ENCODE results near the gene CTH.
"Not testable (repeated sequence)": the region's sequence is repeated elsewhere in the genome, so short reads cannot be mapped to it uniquely, and the experiment has no call there.

The CTH gene

DNA sequence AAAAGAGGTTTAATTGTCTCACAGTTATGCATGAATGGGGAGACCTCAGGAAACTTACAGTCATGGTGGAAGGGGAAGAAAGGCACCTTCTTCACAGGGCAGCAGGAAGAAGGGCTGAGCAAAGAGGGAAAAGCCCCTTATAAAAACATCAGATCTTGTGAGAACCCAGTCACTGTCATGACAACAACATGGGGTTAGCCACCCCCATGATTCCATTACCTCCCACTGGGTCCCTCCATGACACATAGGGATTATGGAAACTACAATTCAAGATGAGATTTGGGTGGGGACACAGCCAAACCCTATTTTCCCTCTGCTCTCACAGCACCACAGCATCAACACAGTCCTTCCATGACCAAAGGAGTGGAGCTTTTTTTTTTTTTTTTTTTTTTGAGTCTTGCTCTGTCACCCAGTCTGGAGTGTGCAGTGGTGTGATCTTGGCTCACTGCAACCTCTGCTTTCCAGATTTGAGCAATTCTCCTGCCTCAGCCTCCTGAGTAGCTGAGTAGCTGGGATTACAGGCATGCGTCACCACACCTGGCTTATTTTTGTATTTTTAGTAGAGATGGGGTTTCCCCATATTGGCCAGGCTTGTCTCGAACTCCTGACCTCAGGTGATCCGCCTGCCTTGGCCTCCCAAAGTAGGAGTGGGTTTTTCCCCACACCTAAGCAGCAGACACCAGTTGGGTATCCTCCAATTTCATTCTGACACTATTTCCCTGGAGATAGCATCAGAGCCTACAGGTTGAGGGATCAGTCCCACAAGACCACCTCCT lies 41.3 kb downstream of the CTH start:
- DNase-seq (ENCODE audit: low spot score); FAIRE-seq: not testable (repeated sequence)

DNA sequence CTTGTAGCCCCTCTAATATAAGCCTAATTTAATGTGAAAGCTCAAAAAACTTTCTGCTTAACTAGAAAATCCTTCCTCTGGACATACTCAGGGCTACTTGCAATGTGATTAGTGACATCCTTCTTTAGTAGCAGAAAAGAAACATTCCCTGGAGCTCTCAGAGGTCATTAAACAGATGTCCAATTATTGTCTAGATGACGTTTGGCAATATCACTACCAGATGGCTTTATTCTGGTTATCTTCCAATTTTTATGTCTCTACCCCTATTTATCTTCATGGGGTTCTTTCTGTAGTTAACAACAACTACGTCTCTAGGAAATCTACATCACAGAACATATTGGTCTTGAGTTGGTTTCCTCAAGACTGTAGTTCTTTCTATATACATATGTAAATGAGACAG lies 44.2 kb downstream of the CTH start:
- FAIRE-seq (no peak), DNase-seq (ENCODE audit: low spot score) (no peak)

- FAIRE-seq (no peak), DNase-seq (ENCODE audit: low spot score) (no peak)
Measured at GRCh38 chr1:70458131-70458530, 47.1 kb downstream of the CTH start.

- peak; percentile 82 for FAIRE-seq
Measured at GRCh38 chr1:70459496-70460225, 48.6 kb downstream of the CTH start.

DNA sequence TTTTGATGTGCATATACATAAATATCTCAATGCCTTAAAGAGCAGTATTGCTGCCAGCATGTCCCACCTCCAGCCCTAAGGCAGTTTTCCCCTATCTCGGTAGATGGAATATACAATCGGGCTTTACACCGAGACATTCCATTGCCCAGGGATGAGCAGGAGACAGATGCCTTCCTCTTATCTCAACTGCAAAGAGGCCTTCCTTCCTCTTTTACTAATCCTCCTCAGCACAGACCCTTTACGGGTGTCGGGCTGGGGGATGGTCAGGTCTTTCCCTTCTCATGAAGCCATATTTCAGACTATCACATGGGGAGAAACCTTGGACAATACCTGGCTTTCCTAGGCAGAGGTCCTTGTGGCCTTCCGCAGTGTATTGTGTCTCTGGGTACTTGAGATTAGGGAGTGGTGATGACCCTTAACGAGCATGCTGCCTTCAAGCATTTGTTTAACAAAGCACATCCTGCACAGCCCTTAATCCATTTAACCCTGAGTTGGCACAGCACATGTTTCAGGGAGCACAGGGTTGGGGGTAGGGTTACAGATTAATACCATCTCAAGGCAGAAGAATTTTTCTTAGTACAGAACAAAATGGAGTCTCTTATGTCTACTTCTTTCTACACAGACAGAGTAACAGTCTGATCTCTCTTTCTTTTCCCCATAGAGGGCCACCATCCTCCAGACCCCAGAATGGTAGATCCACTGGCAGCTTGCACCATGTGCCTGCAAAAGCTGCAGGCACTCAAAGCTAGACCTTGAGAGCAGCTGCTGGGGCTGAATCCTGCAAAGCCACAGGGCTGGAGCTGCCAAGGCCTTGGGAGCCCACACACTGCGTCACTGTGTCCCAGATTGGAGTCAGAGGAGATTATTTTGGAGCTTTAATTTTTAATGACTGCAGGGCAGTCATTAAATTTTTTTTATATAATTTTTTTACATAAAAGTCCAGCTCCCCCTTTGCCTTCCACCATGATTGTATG lies 50.0 kb downstream of the CTH start:
- not testable (repeated sequence) for FAIRE-seq; DNase-seq (ENCODE audit: low spot score)

More at GRCh38 chr1:70459496-70460225, 48.6 kb downstream of the CTH start:
- peak; percentile 72 for DNase-seq (ENCODE audit: low spot score)

GRCh38 chr1:70462611-70463010 lies 51.5 kb downstream of the CTH start:
- DNase-seq (ENCODE audit: low spot score) (no peak), FAIRE-seq (no peak)

DNA sequence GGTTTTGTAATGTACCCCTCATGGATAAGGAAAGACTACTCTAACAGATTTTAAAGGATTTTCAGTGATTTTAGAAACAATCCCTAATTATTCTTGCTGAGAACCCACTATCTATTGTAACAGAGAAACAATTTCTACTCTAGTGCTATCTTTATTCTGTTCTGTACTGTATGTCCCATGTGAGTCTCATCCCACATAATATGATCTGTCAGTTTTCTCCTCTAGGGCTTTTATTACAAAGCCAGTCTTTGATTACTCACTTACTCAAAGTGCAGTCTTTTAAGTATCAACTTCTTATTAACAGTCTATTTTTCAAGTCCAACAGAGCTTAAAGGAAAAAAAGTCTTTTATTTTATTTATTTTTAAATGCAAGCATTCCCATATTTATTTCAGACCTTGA lies 54.8 kb downstream of the CTH start:
- DNase-seq (ENCODE audit: low spot score), result no peak
- FAIRE-seq, result no peak

- DNase-seq (ENCODE audit: low spot score) (no peak), FAIRE-seq (no peak)
Measured at GRCh38 chr1:70467531-70467930, 56.5 kb downstream of the CTH start.

DNA sequence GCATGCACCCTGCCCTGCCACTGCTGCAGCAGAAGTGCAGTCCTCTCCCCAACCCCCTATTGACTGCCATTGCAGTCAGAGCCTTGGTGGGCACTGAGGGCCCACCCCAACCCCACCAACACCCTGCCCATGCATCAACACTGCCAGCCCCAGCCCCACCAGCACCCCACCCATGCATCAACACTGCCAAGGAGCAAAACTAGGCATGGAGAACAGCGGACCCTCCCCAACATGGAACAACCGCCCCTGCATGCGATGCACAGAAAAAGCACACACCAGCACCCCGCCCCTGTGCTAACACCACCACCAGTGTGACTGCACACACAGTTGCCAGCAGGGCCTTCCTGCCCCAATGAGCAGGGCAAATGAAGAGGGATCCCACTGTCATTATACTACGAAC lies 57.1 kb downstream of the CTH start:
- DNase-seq (ENCODE audit: low spot score) (no peak), FAIRE-seq (no peak)

- FAIRE-seq; DNase-seq (ENCODE audit: low spot score): not testable (repeated sequence)
Measured at GRCh38 chr1:70469184-70469583, 58.1 kb downstream of the CTH start.

DNA sequence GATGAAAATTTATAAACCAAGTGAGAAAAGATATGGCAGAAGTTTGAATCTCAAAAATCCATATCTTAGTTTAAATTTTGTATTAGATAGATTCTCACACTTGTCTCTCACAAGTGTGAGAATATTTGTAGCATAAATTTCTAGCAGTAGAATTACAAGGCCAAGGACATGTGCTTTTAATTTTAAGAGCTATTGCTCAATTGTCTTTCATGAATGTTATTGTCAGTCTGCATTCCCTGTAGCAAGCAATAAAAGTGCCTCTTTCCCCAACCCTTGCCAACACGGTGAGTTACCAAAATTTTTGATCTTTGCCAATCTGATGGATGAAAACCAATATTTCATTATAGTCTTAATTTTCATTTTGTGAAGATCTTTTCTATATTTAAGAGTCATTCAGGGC lies 64.0 kb downstream of the CTH start:
- DNase-seq (ENCODE audit: low spot score), result no peak
- no peak for FAIRE-seq

GRCh38 chr1:70477090-70477489 lies 66.0 kb downstream of the CTH start:
- DNase-seq (ENCODE audit: low spot score) (no peak), FAIRE-seq (no peak)

GRCh38 chr1:70477905-70478304 lies 66.8 kb downstream of the CTH start:
- not testable (repeated sequence) for DNase-seq (ENCODE audit: low spot score); FAIRE-seq

DNA sequence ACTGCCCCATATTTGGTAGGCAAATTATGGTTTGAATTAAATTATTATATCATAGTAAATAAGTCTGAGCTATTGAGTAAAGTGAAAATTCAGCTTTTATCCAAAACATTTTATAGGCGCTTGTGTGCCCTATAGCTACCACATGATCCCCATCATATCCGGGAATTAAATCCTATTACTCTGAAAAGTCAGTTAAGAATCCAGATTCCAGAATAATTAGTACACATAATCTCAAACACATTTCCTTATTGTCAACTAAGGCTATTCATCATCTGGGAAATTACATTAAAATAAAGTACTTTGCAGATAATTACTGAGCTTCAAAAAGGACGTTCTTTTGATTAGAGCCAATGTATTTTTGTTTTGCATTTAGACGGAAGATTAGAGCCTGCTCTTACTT lies 72.3 kb downstream of the CTH start:
- no peak for DNase-seq (ENCODE audit: low spot score)
- no peak for FAIRE-seq

DNA sequence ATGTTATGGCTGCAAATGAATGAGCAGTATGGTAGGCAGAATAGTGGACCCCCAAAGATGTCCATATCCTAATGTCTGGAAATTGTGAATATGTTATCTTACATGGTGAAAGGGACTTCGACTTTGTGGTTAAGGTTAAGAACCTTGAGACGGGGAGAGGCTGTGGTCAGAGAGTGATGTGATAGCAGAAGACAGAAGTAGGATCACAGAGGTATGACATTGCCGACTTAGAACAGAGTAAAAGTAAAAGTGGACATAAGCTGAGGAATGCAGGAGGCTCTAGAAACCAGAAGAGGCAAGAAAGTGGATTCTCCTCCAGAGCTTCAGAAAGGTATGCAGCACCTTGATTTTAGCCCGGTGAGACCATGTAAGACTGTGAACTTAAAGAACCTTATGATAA lies 74.6 kb downstream of the CTH start:
- DNase-seq (ENCODE audit: low spot score), result no peak
- FAIRE-seq, result no peak

- peak; percentile 40 for DNase-seq (ENCODE audit: low spot score)
- peak; percentile 63 for FAIRE-seq
Measured at GRCh38 chr1:70486676-70487458, 75.8 kb downstream of the CTH start.

DNA sequence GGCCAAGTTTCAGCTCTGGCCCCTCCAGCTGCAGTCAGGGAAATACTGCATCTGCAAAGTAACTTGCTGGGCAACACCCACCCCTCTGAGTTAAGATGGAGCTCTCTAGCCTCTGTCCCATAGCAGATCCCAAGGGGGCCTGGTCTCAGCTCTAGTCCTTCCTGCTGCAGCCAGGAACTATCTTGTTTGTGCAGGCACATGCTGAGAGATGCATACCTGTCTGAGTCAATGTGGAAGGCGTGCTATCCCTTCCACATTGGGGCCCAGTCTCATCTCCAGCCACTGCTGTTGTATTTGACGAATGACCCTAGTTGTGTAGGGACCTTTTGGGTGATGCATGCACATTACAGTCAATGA lies 76.4 kb downstream of the CTH start:
- no peak for FAIRE-seq

GRCh38 chr1:70487910-70488665 lies 77.0 kb downstream of the CTH start:
- DNase-seq (ENCODE audit: low spot score), result no peak
- peak; percentile 80 for FAIRE-seq

More for the DNA sequence above, 76.4 kb downstream of the CTH start:
- DNase-seq (ENCODE audit: low spot score), result no peak

Data from RCC 7860 (cell line).